ENCODE data around the gene HINT2.

Gene HINT2

DNA sequence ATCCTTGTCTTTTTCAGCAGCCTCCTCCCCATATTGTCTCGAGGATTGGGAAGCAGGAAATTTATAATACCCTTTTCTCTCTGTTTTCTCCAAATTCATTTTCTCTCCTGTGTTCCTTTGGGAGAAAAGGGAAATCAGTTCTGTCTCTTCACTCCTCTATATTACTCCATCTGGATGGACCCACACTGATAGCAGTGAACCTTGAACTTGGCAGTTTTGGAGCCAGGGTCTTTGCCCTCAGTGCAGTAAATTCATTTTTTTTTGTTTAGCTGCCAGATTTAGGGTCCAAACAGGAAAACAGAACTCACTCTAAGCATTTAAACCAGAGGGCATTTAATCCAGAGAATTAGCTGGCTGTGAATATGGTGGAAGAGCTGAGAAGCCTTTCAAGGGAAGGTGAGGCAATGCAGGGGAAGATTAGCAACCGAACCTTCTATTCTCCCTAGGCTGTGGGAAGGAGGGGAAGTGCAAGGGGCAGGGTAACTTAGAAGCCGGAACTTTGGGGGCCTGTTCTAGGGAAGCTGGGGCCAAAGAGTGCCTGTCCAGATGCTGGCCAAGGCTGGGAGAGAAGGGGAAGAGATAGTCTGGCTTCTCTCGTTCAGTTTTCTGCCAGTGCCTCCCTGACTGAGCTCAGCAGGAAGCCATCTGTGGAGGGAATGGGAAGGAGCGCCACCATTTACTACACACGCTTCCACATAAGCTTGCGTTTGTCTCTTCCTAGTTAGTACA is 39.8 kb downstream of the HINT2 start:
- DNase-seq (ENCODE audit: low read depth): no peak

DNA sequence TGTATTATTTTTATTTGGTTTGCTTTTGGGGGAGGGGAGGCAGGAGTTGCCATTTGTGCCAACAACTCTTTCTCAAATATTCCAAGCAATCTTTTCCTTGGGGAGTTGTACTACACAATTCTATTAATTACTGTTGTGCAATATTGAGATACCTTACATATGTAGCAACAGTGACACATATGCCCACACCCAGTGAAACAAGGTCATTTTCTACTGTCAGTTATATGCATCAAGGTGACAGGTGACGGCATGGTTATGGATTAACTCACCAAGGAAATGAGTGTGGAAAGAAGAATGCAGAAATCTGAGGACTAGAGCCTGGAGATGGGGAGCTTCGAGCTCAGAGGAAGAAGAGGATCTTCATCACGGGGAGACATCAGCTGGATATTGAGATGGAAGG is 42.9 kb downstream of the HINT2 start:
- no peak for DNase-seq (ENCODE audit: low read depth)

DNA sequence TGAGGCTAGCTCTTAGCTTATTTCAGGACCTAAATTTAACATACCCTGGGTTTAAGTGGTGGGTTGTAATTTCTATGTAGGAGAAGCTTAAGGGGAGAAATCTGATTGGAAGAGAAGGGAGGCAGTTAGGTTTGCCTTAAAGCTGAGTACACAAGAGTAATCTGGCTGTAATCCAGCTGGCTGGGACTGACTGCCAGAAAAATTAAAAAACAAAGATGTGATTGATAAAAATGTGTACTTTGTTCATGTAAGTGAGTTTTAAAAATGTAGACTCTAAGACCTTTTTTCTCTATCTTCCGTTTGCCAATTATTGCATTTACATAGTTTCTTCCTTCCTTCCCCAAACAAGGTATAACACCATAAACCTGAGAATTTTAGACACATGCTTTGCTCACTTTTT is 43.3 kb downstream of the HINT2 start:
- DNase-seq (ENCODE audit: low read depth): no peak

DNA sequence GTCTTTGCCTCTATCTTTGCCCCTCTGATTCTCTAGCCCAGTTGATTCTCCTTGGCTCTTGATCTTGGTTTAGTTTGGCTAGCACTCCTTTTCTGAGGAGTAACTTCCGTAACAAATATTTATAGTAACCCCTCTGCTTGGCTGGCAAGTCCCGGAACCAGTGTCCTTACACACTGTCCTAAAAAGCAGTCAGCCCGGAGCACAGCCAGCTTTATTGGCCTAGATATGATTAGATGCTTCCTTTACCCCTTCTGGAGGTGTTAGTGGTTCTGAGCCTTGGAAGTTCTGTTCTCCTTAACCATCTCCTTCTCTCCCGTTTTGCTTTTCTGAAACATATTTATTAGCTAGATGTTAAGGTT is 43.8 kb downstream of the HINT2 start:
- DNase-seq (ENCODE audit: low read depth): no peak

DNA sequence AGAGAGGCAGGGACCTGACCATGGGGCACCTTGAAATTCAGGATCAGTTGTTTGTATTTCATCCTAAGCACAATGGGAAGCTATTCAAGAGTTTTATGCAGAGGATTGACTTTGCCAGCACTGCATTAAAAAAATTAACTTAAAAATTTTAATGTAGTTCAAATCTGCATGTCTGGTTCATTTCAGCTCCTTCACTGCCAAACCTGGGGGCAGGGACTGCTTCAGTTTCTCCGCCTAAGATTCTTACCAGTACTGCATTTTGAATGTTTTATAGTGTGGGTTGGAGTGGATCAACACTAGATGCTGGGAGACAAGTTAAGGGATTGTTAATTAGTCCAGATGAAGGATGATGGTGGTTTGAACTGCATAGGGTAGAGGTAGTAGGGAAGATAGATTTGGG is 45.1 kb downstream of the HINT2 start:
- DNase-seq (ENCODE audit: low read depth): no peak

DNA sequence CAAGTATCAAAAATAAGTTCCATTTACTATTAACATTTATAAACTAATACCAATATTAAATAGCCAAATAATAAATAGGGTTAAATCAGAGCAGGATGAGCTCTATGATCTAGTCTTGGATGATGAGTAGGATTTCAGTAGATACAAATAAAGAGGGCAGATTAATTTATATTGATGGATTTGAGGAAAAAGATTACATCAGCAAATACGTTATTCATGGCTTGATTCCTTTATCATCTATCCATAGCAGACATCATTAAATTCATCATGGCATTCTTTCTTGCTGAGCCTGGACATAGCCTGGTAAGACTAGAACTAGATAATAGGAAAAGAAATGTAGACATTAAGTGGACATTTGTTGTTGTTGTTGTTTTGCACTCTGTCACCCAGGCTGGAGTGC is 47.4 kb downstream of the HINT2 start:
- DNase-seq (ENCODE audit: low read depth): no peak

DNA sequence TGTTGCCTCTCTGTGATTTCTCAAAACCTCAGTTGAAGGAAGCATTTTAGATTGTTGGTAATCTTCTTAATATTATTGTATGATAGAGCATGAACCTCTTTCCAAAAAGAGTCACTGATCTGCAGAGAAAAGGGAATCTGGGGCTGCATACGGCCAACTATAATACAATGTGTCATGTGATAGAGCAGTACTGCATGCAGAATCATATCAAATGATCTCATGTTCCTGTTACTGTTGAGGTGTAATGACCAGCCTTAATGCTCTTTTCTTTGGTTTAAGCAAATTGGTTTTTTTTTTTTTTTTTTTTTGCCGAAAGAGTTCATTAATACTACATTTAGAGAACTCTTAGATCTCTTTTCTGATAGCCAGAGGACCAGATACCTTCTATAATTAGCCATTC is 47.8 kb downstream of the HINT2 start:
- DNase-seq (ENCODE audit: low read depth): no peak

DNA sequence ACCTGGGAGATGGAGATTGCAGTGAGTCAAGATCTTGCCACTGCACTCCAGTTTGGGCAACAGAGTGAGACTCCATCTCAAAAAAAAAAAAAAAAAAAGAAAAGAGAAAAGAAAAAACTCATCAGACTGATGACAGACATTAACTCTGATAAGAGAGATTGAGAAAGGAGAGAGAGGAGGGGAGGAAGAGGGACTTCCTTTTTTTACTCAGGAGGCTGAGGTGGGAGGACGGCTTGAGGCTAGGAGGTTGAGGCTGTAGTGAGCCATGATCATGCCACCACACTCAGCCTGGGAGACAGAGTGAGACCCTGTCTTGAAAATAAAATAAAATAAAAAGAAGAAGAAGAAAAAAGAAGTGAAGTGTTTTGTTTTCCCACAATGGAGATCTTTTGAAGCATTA is 51.0 kb downstream of the HINT2 start:
- DNase-seq (ENCODE audit: low read depth): no peak

DNA sequence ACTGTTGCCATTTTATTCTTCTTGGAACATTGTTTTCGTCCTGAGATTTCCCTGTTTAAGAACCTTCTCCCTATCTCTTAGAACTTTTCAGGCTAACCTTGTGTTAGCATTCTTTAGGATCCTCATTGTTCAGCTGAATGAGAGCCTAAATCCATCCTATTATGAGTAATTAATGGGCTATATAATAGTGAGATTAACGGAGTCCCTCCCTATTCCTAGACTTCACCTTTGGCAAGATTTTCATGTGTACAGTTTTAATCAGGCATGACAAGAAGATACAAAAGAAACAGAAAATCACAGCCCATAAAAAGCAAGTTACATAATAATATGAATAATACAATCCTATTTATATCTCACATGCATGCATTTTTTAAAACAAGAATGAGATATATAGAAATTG is 51.7 kb downstream of the HINT2 start:
- no peak for DNase-seq (ENCODE audit: low read depth)

All from stimulated activated CD8-positive, alpha-beta memory T cell treated with anti-CD3 and anti-CD28 coated beads, Interleukin-15, amount 100 ng/mL, for 24 hours (primary cell).